Endothelial cell of umbilical vein (primary cell): ENCODE results near the gene IQSEC3. TPM values are rescaled to one million over a fixed set of nuclear protein-coding genes. Genes with fewer than 3 reads are reported as not detected.

Experiments used
- BruUV-seq: library from RNA; stranded (reverse); fragments of 400-500 nt; replicated peaks from 2 replicates; lab custom pipeline; 2021; lab: Mats Ljungman, UMichigan
- CTCF ChIA-PET: fragments of 300-600, 350-600 bp; sonication (Branson Sonifier 250); formaldehyde crosslinking; loops from one replicate; lab custom pipeline; 2021; ENCODE audit warnings: antibody characterized with exemption, inconsistent platforms; lab: Charles Lee
- POLR2A ChIA-PET: fragments of 300-600, 350-600 bp; sonication (Branson Sonifier 250); formaldehyde crosslinking; loops from one replicate; lab custom pipeline; 2021; ENCODE audit warnings: antibody characterized with exemption, inconsistent platforms; lab: Charles Lee
- DNase-seq: peaks from one replicate; pipeline ENCODE4 v3.0.0-alpha.2; 2011; ENCODE audit warnings: low read depth, low spot score
- FAIRE-seq: peaks from 2 replicates; lab custom pipeline; 2011; peaks lifted over from hg19 to GRCh38; lab: Jason Lieb, UNC
- H2AFZ ChIP-seq: 2 replicates; pipeline ENCODE4 v1.6.0; 2012; ENCODE audit warnings: low read depth, low read length, control low read depth, inconsistent platforms
- H3K27ac ChIP-seq: 2 replicates; pipeline ENCODE4 v1.5.1; 2011; ENCODE audit warnings: low read depth, mild to moderate bottlenecking, control low read depth, low read length, moderate library complexity; ENCODE audit not compliant: insufficient read depth
- H3K27me3 ChIP-seq, 2 experiments: 2 replicates each; pipeline versions ENCODE4 v1.6.0 to v1.6.1; 2011; ENCODE audit warnings: low read length in 2 of 2, mixed read lengths in 1 of 2; ENCODE audit not compliant: control insufficient read depth in 2 of 2, insufficient read depth in 2 of 2
- H3K36me3 ChIP-seq, 2 experiments: 2 replicates in 1 of 2; 3 replicates in 1 of 2; pipeline ENCODE4 v1.5.1; 2011; ENCODE audit warnings: low read length in 2 of 2, mild to moderate bottlenecking in 1 of 2, moderate library complexity in 1 of 2; ENCODE audit not compliant: control insufficient read depth in 2 of 2, insufficient read depth in 2 of 2; ENCODE audit errors: extremely low read depth in 1 of 2
- H3K4me1 ChIP-seq: 3 replicates; pipeline ENCODE4 v1.5.1; 2011; ENCODE audit warnings: mild to moderate bottlenecking, low read length; ENCODE audit not compliant: control insufficient read depth, insufficient read depth; ENCODE audit errors: extremely low read depth
- H3K4me2 ChIP-seq: 2 replicates; pipeline ENCODE4 v1.6.1; 2011; ENCODE audit warnings: low read length, control low read depth, mixed read lengths; ENCODE audit not compliant: insufficient read depth
- H3K4me3 ChIP-seq, 3 experiments: fragments of 200-600 bp in 1 of 3; sonication (generic), shearing (Covaris generic) in 1 of 3; replicated peaks in 1 of 3; 2 replicates each; pipeline ENCODE4 v1.5.1; 2011 to 2016; ENCODE audit warnings: control low read depth in 3 of 3, low read length in 3 of 3, mild to moderate bottlenecking in 2 of 3, inconsistent platforms in 1 of 3, low read depth in 1 of 3, moderate library complexity in 1 of 3; ENCODE audit not compliant: insufficient read depth in 1 of 3
- H3K79me2 ChIP-seq: 2 replicates; pipeline ENCODE4 v1.6.0; 2012; ENCODE audit warnings: low read length, inconsistent platforms; ENCODE audit not compliant: control insufficient read depth, insufficient read depth
- H3K9ac ChIP-seq: replicated peaks from 2 replicates; pipeline ENCODE3; 2011; ENCODE audit warnings: low read length, control low read depth; ENCODE audit not compliant: insufficient read depth; ENCODE audit errors: extremely low read depth
- H3K9me1 ChIP-seq: replicated peaks from 3 replicates; pipeline ENCODE4 v1.6.0; 2011; ENCODE audit warnings: mild to moderate bottlenecking, low read length; ENCODE audit not compliant: control insufficient read depth, insufficient read depth; ENCODE audit errors: extremely low read depth
- H3K9me3 ChIP-seq: replicated peaks from 2 replicates; pipeline ENCODE4 v1.5.1; 2012; ENCODE audit warnings: low read length, inconsistent platforms; ENCODE audit not compliant: control insufficient read depth, insufficient read depth
- H4K20me1 ChIP-seq: replicated peaks from 2 replicates; pipeline ENCODE3; 2011; ENCODE audit warnings: mild to moderate bottlenecking, low read length; ENCODE audit not compliant: control insufficient read depth, insufficient read depth; ENCODE audit errors: extremely low read depth
- EZH2 ChIP-seq: IDR thresholded peaks from 2 replicates; pipeline ENCODE4 v1.6.1; 2012; ENCODE audit warnings: borderline replicate concordance, low read depth, mild to moderate bottlenecking, moderate library complexity, low read length, inconsistent platforms; ENCODE audit not compliant: severe bottlenecking
- FOS ChIP-seq: IDR thresholded peaks from 2 replicates; pipeline ENCODE4 v1.6.1; 2011; ENCODE audit warnings: mild to moderate bottlenecking, low read length, moderate library complexity, borderline replicate concordance; ENCODE audit not compliant: insufficient read depth
- GATA2 ChIP-seq: IDR thresholded peaks from 2 replicates; pipeline ENCODE4 v1.7.0; 2011; ENCODE audit warnings: low read depth, mild to moderate bottlenecking, moderate library complexity, mixed read lengths, low read length; ENCODE audit not compliant: insufficient read length, insufficient read depth
- JUN ChIP-seq: IDR thresholded peaks from 2 replicates; pipeline ENCODE4 v1.6.1; 2011; ENCODE audit warnings: borderline replicate concordance, low read depth; ENCODE audit not compliant: insufficient read length, insufficient read depth
- MYC ChIP-seq: IDR thresholded peaks from one replicate; pipeline ENCODE4 v1.6.1; 2011; ENCODE audit warnings: mild to moderate bottlenecking, low read depth, low read length
- POLR2A ChIP-seq: IDR thresholded peaks from 2 replicates; pipeline ENCODE4 v1.6.1; 2012; ENCODE audit warnings: low read depth, mild to moderate bottlenecking, control low read depth, low read length
- POLR2AphosphoS5 ChIP-seq: IDR thresholded peaks from 2 replicates; pipeline ENCODE4 v1.6.1; 2012; ENCODE audit warnings: low read depth, mild to moderate bottlenecking, control low read depth, low read length, moderate library complexity; ENCODE audit not compliant: insufficient read depth
- dilution Hi-C: fragments of 300-500 bp; cut with MboI; formaldehyde crosslinking; loops from one replicate; pipeline ENCODE4 v1.15.0; 2019; ENCODE audit warnings: low sequenced_read_pairs; ENCODE audit not compliant: extremely low pct_ligation_motif_present
- intact Hi-C: fragments of 100-400 bp; cut with micrococcal nuclease; formaldehyde crosslinking; loops from one replicate; pipeline ENCODE4 v1.10.0; 2022
- polyA plus RNA-seq, 4 experiments: library from polyadenylated mRNA; depleted of rRNA in 3 of 4; stranded (reverse) in 3 of 4; unstranded in 1 of 4; fragments of >200 nt; gene quantifications; 2 replicates each; pipeline versions ENCODE4 v1.2.1 to v1.2.3, GENCODE V29; 2011 to 2012; ENCODE audit warnings: missing spikeins in 1 of 4
- total RNA-seq: library from RNA; stranded (reverse); gene quantifications from 2 replicates; pipeline ENCODE4 v1.2.3, GENCODE V29; 2021
- TF ChIP-seq, protein P1 (sequence below), 2 donors: IDR thresholded peaks; 1 replicate in 1 of 2; 2 replicates in 1 of 2; pipeline ENCODE4 v1.5.1; 2011; ENCODE audit warnings: low read length in 2 of 2, mild to moderate bottlenecking in 2 of 2, moderate library complexity in 2 of 2, control low read depth in 1 of 2, inconsistent platforms in 1 of 2, low read depth in 1 of 2; ENCODE audit not compliant: insufficient read depth in 1 of 2; ENCODE audit errors: extremely low read depth in 1 of 2
- TF ChIP-seq, protein P2 (sequence below): IDR thresholded peaks from 2 replicates; pipeline ENCODE4 v1.6.1; 2011; ENCODE audit not compliant: insufficient read depth, insufficient read length

Gene IQSEC3
- total and polyA plus RNA-seq, 2 donors (not counting 3 experiments of a cell fraction or from before 2014, with no cell fraction given): not detected

GRCh38 chr12:177980-178828 lies 111.6 kb downstream of the IQSEC3 start:
- Histone ChIP-seq H3K9ac (no peak overlapping the region), H3K4me1 (no peaks in the 10 kb centered on the region), H2AFZ (no peak overlapping the region), H3K4me2 (no peak overlapping the region), H3K9me3 (no peaks in the 10 kb centered on the region), H3K36me3 (no peaks in the 10 kb centered on the region), H3K9me1 (no peaks in the 10 kb centered on the region), H3K4me3 (no peak overlapping the region), H3K27ac (no peak overlapping the region), H3K79me2 (no peaks in the 10 kb centered on the region), H3K27me3 (no peaks in the 10 kb centered on the region), H4K20me1 (no peaks in the 10 kb centered on the region)
- ChIA-PET POLR2A (no interaction called here), CTCF (interaction anchor here (1.7 kb wide), 1 partner anchor 11 kb away, joined by 7 read pairs; no protein-coding TSS in a partner anchor)
- dilution Hi-C loops (no loop called here), intact Hi-C loops (no loop called here)
- DNase-seq (no peak), FAIRE-seq (no peak)
- TF ChIP-seq, protein P1, sequence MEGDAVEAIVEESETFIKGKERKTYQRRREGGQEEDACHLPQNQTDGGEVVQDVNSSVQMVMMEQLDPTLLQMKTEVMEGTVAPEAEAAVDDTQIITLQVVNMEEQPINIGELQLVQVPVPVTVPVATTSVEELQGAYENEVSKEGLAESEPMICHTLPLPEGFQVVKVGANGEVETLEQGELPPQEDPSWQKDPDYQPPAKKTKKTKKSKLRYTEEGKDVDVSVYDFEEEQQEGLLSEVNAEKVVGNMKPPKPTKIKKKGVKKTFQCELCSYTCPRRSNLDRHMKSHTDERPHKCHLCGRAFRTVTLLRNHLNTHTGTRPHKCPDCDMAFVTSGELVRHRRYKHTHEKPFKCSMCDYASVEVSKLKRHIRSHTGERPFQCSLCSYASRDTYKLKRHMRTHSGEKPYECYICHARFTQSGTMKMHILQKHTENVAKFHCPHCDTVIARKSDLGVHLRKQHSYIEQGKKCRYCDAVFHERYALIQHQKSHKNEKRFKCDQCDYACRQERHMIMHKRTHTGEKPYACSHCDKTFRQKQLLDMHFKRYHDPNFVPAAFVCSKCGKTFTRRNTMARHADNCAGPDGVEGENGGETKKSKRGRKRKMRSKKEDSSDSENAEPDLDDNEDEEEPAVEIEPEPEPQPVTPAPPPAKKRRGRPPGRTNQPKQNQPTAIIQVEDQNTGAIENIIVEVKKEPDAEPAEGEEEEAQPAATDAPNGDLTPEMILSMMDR (IDR thresholded peaks at IDR 0.05; ENCODE audit: extremely low read depth in 1 of 2, insufficient read depth in 1 of 2, low read depth in 1 of 2, low read length in 2 of 2): no peak
- no TSS peak for BruUV-seq

DNA sequence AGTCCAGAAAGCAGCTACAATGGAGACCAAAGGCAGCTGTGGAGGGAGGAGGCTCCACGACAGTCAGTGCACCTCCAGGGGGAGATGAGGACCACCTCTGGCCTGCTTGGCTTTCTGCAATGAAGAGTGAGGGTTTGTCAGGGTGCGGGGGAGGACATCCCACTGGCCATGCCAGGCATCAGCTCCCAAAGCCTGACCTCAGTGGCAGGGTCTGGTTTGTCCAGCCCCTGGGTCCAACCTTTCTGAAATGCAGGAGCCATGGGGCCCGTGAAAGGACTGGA lies 112.2 kb downstream of the IQSEC3 start:
- no peaks in the 10 kb centered on the region for H3K79me2 ChIP-seq
- no peak overlapping the region for H3K4me3 ChIP-seq
- no peaks in the 10 kb centered on the region for H3K9me1 ChIP-seq
- no peaks in the 10 kb centered on the region for H3K36me3 ChIP-seq
- TF ChIP-seq POLR2AphosphoS5 (no peak), EZH2 (no peak), FOS (no peak), JUN (no peak), POLR2A (no peak), MYC (no peak), GATA2 (no peak)
- TF ChIP-seq, protein P2, sequence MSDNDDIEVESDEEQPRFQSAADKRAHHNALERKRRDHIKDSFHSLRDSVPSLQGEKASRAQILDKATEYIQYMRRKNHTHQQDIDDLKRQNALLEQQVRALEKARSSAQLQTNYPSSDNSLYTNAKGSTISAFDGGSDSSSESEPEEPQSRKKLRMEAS: no peak
- TF ChIP-seq, protein P1 (IDR thresholded peaks at IDR 0.05; ENCODE audit: extremely low read depth in 1 of 2, insufficient read depth in 1 of 2, low read depth in 1 of 2, low read length in 2 of 2): no peak
- no peaks in the 10 kb centered on the region for H4K20me1 ChIP-seq
- dilution Hi-C loops (no loop called here), intact Hi-C loops (no loop called here)
- no peaks in the 10 kb centered on the region for H3K9me3 ChIP-seq
- H3K4me1 ChIP-seq: no peaks in the 10 kb centered on the region
- ChIA-PET POLR2A (no interaction called here), CTCF (interaction anchor here (1.7 kb wide), 1 partner anchor 10 kb away, joined by 7 read pairs; no protein-coding TSS in a partner anchor)
- no peak overlapping the region for H3K4me2 ChIP-seq
- FAIRE-seq (no peak), DNase-seq (no peak)
- no peak overlapping the region for H3K27ac ChIP-seq
- H2AFZ ChIP-seq: no peak overlapping the region
- H3K27me3 ChIP-seq: no peaks in the 10 kb centered on the region
- no peak overlapping the region for H3K9ac ChIP-seq
- BruUV-seq: no TSS peak
